Gastroesophageal sphincter (tissue), 3 donors: ENCODE measurements around the gene RSL1D1.
A peak's percentile ranks its signal among the peaks of the same experiment; 100 is the strongest.

ENCODE experiments used
- EP300 ChIP-seq: sonication (generic); formaldehyde crosslinking; IDR thresholded peaks from one replicate; pipeline ENCODE4 v1.6.1; 2017; ENCODE audit warnings: antibody characterized with exemption, mild to moderate bottlenecking
- POLR2A ChIP-seq, 2 donors: fragments of 450-650 bp; IDR thresholded peaks; one replicate each; pipeline ENCODE4 v1.6.1; 2017; ENCODE audit warnings: antibody characterized with exemption in 2 of 2, mild to moderate bottlenecking in 2 of 2, moderate library complexity in 1 of 2
- POLR2AphosphoS5 ChIP-seq: sonication (generic); formaldehyde crosslinking; IDR thresholded peaks from one replicate; pipeline ENCODE4 v1.6.1; 2017; ENCODE audit warnings: antibody characterized with exemption
- TF ChIP-seq, protein P1 (sequence below), 4 experiments: fragments of 200-600 bp in 2 of 4; fragments of 450-650 bp in 2 of 4; sonication (generic) in 1 of 4; IDR thresholded peaks; one replicate each; pipeline ENCODE4 v1.5.1; 2017 to 2019; ENCODE audit warnings: antibody characterized with exemption in 4 of 4, mild to moderate bottlenecking in 2 of 4, moderate library complexity in 2 of 4

GRCh38 chr16:11851294-11852091 is at the start of gene RSL1D1:
- TF ChIP-seq, protein P1, sequence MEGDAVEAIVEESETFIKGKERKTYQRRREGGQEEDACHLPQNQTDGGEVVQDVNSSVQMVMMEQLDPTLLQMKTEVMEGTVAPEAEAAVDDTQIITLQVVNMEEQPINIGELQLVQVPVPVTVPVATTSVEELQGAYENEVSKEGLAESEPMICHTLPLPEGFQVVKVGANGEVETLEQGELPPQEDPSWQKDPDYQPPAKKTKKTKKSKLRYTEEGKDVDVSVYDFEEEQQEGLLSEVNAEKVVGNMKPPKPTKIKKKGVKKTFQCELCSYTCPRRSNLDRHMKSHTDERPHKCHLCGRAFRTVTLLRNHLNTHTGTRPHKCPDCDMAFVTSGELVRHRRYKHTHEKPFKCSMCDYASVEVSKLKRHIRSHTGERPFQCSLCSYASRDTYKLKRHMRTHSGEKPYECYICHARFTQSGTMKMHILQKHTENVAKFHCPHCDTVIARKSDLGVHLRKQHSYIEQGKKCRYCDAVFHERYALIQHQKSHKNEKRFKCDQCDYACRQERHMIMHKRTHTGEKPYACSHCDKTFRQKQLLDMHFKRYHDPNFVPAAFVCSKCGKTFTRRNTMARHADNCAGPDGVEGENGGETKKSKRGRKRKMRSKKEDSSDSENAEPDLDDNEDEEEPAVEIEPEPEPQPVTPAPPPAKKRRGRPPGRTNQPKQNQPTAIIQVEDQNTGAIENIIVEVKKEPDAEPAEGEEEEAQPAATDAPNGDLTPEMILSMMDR (IDR thresholded peaks at IDR 0.05) = no peak
- TF ChIP-seq POLR2AphosphoS5 = peak; percentile 83
- no peak for TF ChIP-seq EP300
- TF ChIP-seq POLR2A (IDR thresholded peaks at IDR 0.05) = peak; percentile 75 to 83
